Measurements from ENCODE around the gene KCNH1.
"Not testable (repeated sequence)": the region's sequence is repeated elsewhere in the genome, so short reads cannot be mapped to it uniquely, and the experiment has no call there.

KCNH1 gene

GRCh38 chr1:211095381-211095780 is 38.6 kb downstream of the KCNH1 start:
- H3K27ac ChIP-seq (ENCODE audit: low read length), result no peak overlapping the region
- H3K36me3 ChIP-seq (ENCODE audit: insufficient read depth, low read depth, low read length), result no peaks in the 10 kb centered on the region
- H3K27me3 ChIP-seq (ENCODE audit: insufficient read depth, low read length), result no peaks in the 10 kb centered on the region
- no peaks in the 10 kb centered on the region for H3K4me1 ChIP-seq (ENCODE audit: insufficient read depth, low read length)
- H3K4me3 ChIP-seq (ENCODE audit: low read length), result no peak overlapping the region
- no peak overlapping the region for H3K9ac ChIP-seq (ENCODE audit: low read depth, low read length)
- peaks cover 5% of the 10 kb centered on the region; the same call in 1 of the 2 replicates for H3K9me3 ChIP-seq (ENCODE audit: insufficient read depth, low read depth, low read length)

- peaks cover 5% of the 10 kb centered on the region; the same call in 1 of the 2 replicates for H3K9me3 ChIP-seq (ENCODE audit: insufficient read depth, low read depth, low read length)
- H3K27ac ChIP-seq (ENCODE audit: low read length), result no peak overlapping the region
- H3K27me3 ChIP-seq (ENCODE audit: insufficient read depth, low read length), result no peaks in the 10 kb centered on the region
- H3K4me3 ChIP-seq (ENCODE audit: low read length), result no peak overlapping the region
- no peaks in the 10 kb centered on the region for H3K36me3 ChIP-seq (ENCODE audit: insufficient read depth, low read depth, low read length)
- no peaks in the 10 kb centered on the region for H3K4me1 ChIP-seq (ENCODE audit: insufficient read depth, low read length)
- H3K9ac ChIP-seq (ENCODE audit: low read depth, low read length), result no peak overlapping the region
These were observed 41.0 kb downstream of the KCNH1 start for GRCh38 chr1:211092955-211093354.

GRCh38 chr1:211091867-211092266 is 42.1 kb downstream of the KCNH1 start:
- H3K36me3 ChIP-seq (ENCODE audit: insufficient read depth, low read depth, low read length), result no peaks in the 10 kb centered on the region
- no peak overlapping the region for H3K9ac ChIP-seq (ENCODE audit: low read depth, low read length)
- no peak overlapping the region for H3K27ac ChIP-seq (ENCODE audit: low read length)
- no peak overlapping the region for H3K4me3 ChIP-seq (ENCODE audit: low read length)
- peaks cover 5% of the 10 kb centered on the region; the same call in 1 of the 2 replicates for H3K9me3 ChIP-seq (ENCODE audit: insufficient read depth, low read depth, low read length)
- no peaks in the 10 kb centered on the region for H3K27me3 ChIP-seq (ENCODE audit: insufficient read depth, low read length)
- no peaks in the 10 kb centered on the region for H3K4me1 ChIP-seq (ENCODE audit: insufficient read depth, low read length)

- Histone ChIP-seq H3K36me3 (ENCODE audit: insufficient read depth, low read depth, low read length) (no peaks in the 10 kb centered on the region), H3K27me3 (ENCODE audit: insufficient read depth, low read length) (no peaks in the 10 kb centered on the region), H3K27ac (ENCODE audit: low read length) (no peak overlapping the region), H3K9me3 (ENCODE audit: insufficient read depth, low read depth, low read length) (peaks cover 5% of the 10 kb centered on the region; the same call in 1 of the 2 replicates), H3K4me3 (ENCODE audit: low read length) (no peak overlapping the region), H3K9ac (ENCODE audit: low read depth, low read length) (no peak overlapping the region), H3K4me1 (ENCODE audit: insufficient read depth, low read length) (no peaks in the 10 kb centered on the region)
These were observed 44.4 kb downstream of the KCNH1 start for GRCh38 chr1:211089536-211089935.

GRCh38 chr1:211088156-211088555 is 45.8 kb downstream of the KCNH1 start:
- H3K4me1 ChIP-seq (ENCODE audit: insufficient read depth, low read length), result no peaks in the 10 kb centered on the region
- no peaks in the 10 kb centered on the region for H3K9me3 ChIP-seq (ENCODE audit: insufficient read depth, low read depth, low read length)
- no peak overlapping the region for H3K9ac ChIP-seq (ENCODE audit: low read depth, low read length)
- H3K36me3 ChIP-seq (ENCODE audit: insufficient read depth, low read depth, low read length), result no peaks in the 10 kb centered on the region
- H3K27ac ChIP-seq (ENCODE audit: low read length), result no peak overlapping the region
- no peak overlapping the region for H3K4me3 ChIP-seq (ENCODE audit: low read length)
- H3K27me3 ChIP-seq (ENCODE audit: insufficient read depth, low read length), result no peaks in the 10 kb centered on the region

- Histone ChIP-seq H3K4me3 (ENCODE audit: low read length) (no peak overlapping the region), H3K9me3 (ENCODE audit: insufficient read depth, low read depth, low read length) (no peaks in the 10 kb centered on the region)
These were observed 51.1 kb downstream of the KCNH1 start for GRCh38 chr1:211082824-211083223.

GRCh38 chr1:211081447-211081846 is 52.5 kb downstream of the KCNH1 start:
- H3K36me3 ChIP-seq (ENCODE audit: insufficient read depth, low read depth, low read length); H3K27me3 ChIP-seq (ENCODE audit: insufficient read depth, low read length); H3K4me3 ChIP-seq (ENCODE audit: low read length); H3K9ac ChIP-seq (ENCODE audit: low read depth, low read length); H3K27ac ChIP-seq (ENCODE audit: low read length); H3K4me1 ChIP-seq (ENCODE audit: insufficient read depth, low read length); H3K9me3 ChIP-seq (ENCODE audit: insufficient read depth, low read depth, low read length): not testable (repeated sequence)

More at GRCh38 chr1:211082824-211083223, 51.1 kb downstream of the KCNH1 start:
- Histone ChIP-seq H3K27ac (ENCODE audit: low read length) (no peak overlapping the region), H3K36me3 (ENCODE audit: insufficient read depth, low read depth, low read length) (no peaks in the 10 kb centered on the region), H3K27me3 (ENCODE audit: insufficient read depth, low read length) (no peaks in the 10 kb centered on the region), H3K4me1 (ENCODE audit: insufficient read depth, low read length) (no peaks in the 10 kb centered on the region), H3K9ac (ENCODE audit: low read depth, low read length) (no peak overlapping the region)

GRCh38 chr1:211068976-211069375 is 65.0 kb downstream of the KCNH1 start:
- no peaks in the 10 kb centered on the region for H3K36me3 ChIP-seq (ENCODE audit: insufficient read depth, low read depth, low read length)
- H3K4me3 ChIP-seq (ENCODE audit: low read length), result no peak overlapping the region
- no peaks in the 10 kb centered on the region for H3K27me3 ChIP-seq (ENCODE audit: insufficient read depth, low read length)
- H3K9me3 ChIP-seq (ENCODE audit: insufficient read depth, low read depth, low read length), result no peaks in the 10 kb centered on the region
- no peaks in the 10 kb centered on the region for H3K4me1 ChIP-seq (ENCODE audit: insufficient read depth, low read length)
- H3K27ac ChIP-seq (ENCODE audit: low read length), result no peak overlapping the region
- no peak overlapping the region for H3K9ac ChIP-seq (ENCODE audit: low read depth, low read length)

- H3K36me3 ChIP-seq (ENCODE audit: insufficient read depth, low read depth, low read length), result no peaks in the 10 kb centered on the region
- H3K4me1 ChIP-seq (ENCODE audit: insufficient read depth, low read length), result no peaks in the 10 kb centered on the region
These were observed 67.1 kb downstream of the KCNH1 start for GRCh38 chr1:211066781-211067384.

GRCh38 chr1:211041838-211042237 is 92.1 kb downstream of the KCNH1 start:
- not testable (repeated sequence) for H3K4me1 ChIP-seq (ENCODE audit: insufficient read depth, low read length); H3K36me3 ChIP-seq (ENCODE audit: insufficient read depth, low read depth, low read length)

More at GRCh38 chr1:211066781-211067384, 67.1 kb downstream of the KCNH1 start:
- Histone ChIP-seq H3K27me3 (ENCODE audit: insufficient read depth, low read length) (no peaks in the 10 kb centered on the region), H3K9me3 (ENCODE audit: insufficient read depth, low read depth, low read length) (no peaks in the 10 kb centered on the region), H3K9ac (ENCODE audit: low read depth, low read length) (no peak overlapping the region), H3K4me3 (ENCODE audit: low read length) (no peak overlapping the region), H3K27ac (ENCODE audit: low read length) (no peak overlapping the region)

GRCh38 chr1:211037095-211037494 is 96.9 kb downstream of the KCNH1 start:
- Histone ChIP-seq H3K27ac (ENCODE audit: low read length) (no peak overlapping the region), H3K4me3 (ENCODE audit: low read length) (no peak overlapping the region), H3K4me1 (ENCODE audit: insufficient read depth, low read length) (no peaks in the 10 kb centered on the region; the same call in 1 of the 2 replicates), H3K9ac (ENCODE audit: low read depth, low read length) (no peak overlapping the region), H3K36me3 (ENCODE audit: insufficient read depth, low read depth, low read length) (no peaks in the 10 kb centered on the region), H3K9me3 (ENCODE audit: insufficient read depth, low read depth, low read length) (no peaks in the 10 kb centered on the region), H3K27me3 (ENCODE audit: insufficient read depth, low read length) (no peaks in the 10 kb centered on the region)

More at GRCh38 chr1:211041838-211042237, 92.1 kb downstream of the KCNH1 start:
- H3K27me3 ChIP-seq (ENCODE audit: insufficient read depth, low read length); H3K27ac ChIP-seq (ENCODE audit: low read length); H3K9ac ChIP-seq (ENCODE audit: low read depth, low read length); H3K4me3 ChIP-seq (ENCODE audit: low read length); H3K9me3 ChIP-seq (ENCODE audit: insufficient read depth, low read depth, low read length): not testable (repeated sequence)

- no peaks in the 10 kb centered on the region for H3K9me3 ChIP-seq (ENCODE audit: insufficient read depth, low read depth, low read length)
- H3K27me3 ChIP-seq (ENCODE audit: insufficient read depth, low read length), result no peaks in the 10 kb centered on the region
- no peak overlapping the region for H3K4me3 ChIP-seq (ENCODE audit: low read length)
- no peaks in the 10 kb centered on the region for H3K36me3 ChIP-seq (ENCODE audit: insufficient read depth, low read depth, low read length)
- H3K9ac ChIP-seq (ENCODE audit: low read depth, low read length), result no peak overlapping the region
- H3K4me1 ChIP-seq (ENCODE audit: insufficient read depth, low read length), result no peaks in the 10 kb centered on the region; the same call in 1 of the 2 replicates
- H3K27ac ChIP-seq (ENCODE audit: low read length), result no peak overlapping the region
These were observed 97.4 kb downstream of the KCNH1 start for GRCh38 chr1:211036381-211037060.
